WTC11 (cell line): ENCODE measurements around the gene METTL21C.

Experiments used
- CREB1 ChIP-seq: sonication (generic); formaldehyde crosslinking; IDR thresholded peaks from 2 replicates; pipeline ENCODE4 v1.8.0; 2023; ENCODE audit warnings: mild to moderate bottlenecking, missing genetic modification reagents
- CTCF ChIP-seq: fragments of 200-600 bp; IDR thresholded peaks from 2 replicates; pipeline ENCODE4 v1.8.0; 2022; ENCODE audit warnings: antibody characterized with exemption
- ELF4 ChIP-seq: sonication (generic); formaldehyde crosslinking; IDR thresholded peaks from 2 replicates; pipeline ENCODE4 v1.8.1; 2022; ENCODE audit warnings: low read depth, mild to moderate bottlenecking, moderate library complexity, missing genetic modification reagents
- FOXP1 ChIP-seq: sonication (generic); formaldehyde crosslinking; IDR thresholded peaks from 2 replicates; pipeline ENCODE4 v1.8.0; 2022; ENCODE audit warnings: missing genetic modification reagents, mild to moderate bottlenecking, moderate library complexity, borderline replicate concordance
- GABPB1 ChIP-seq: sonication (generic); formaldehyde crosslinking; IDR thresholded peaks from 2 replicates; pipeline ENCODE4 v1.8.1; 2023; ENCODE audit warnings: mild to moderate bottlenecking, missing genetic modification reagents
- HMGXB4 ChIP-seq: sonication (generic); formaldehyde crosslinking; IDR thresholded peaks from 2 replicates; pipeline ENCODE4 v1.8.1; 2023; ENCODE audit warnings: mild to moderate bottlenecking, moderate library complexity, missing genetic modification reagents
- IRF2 ChIP-seq: sonication (generic); formaldehyde crosslinking; IDR thresholded peaks from 2 replicates; pipeline ENCODE4 v1.8.0; 2022; ENCODE audit warnings: low read depth, missing genetic modification reagents, borderline replicate concordance
- MAX ChIP-seq: sonication (generic); formaldehyde crosslinking; IDR thresholded peaks from 2 replicates; pipeline ENCODE4 v1.8.0; 2022; ENCODE audit warnings: mild to moderate bottlenecking, missing genetic modification reagents
- NFYB ChIP-seq: sonication (generic); formaldehyde crosslinking; conservative IDR thresholded peaks from 2 replicates; pipeline ENCODE4 v1.8.0; 2022; ENCODE audit warnings: low read depth, missing genetic modification reagents
- NR2C2 ChIP-seq: sonication (generic); formaldehyde crosslinking; IDR thresholded peaks from 2 replicates; pipeline ENCODE4 v1.8.0; 2022; ENCODE audit warnings: mild to moderate bottlenecking, missing genetic modification reagents
- TCF7 ChIP-seq: sonication (generic); formaldehyde crosslinking; IDR thresholded peaks from 2 replicates; pipeline ENCODE4 v1.8.0; 2022; ENCODE audit warnings: mild to moderate bottlenecking, low read depth, missing genetic modification reagents, moderate library complexity
- TEAD1 ChIP-seq: sonication (generic); formaldehyde crosslinking; IDR thresholded peaks from 2 replicates; pipeline ENCODE4 v1.8.0; 2022; ENCODE audit warnings: mild to moderate bottlenecking, missing genetic modification reagents
- ZBTB43 ChIP-seq: sonication (generic); formaldehyde crosslinking; IDR thresholded peaks from 2 replicates; pipeline ENCODE4 v1.8.1; 2023; ENCODE audit warnings: mild to moderate bottlenecking, missing genetic modification reagents

GRCh38 chr13:102679449-102680132 lies 15.3 kb downstream of the METTL21C start:
- TF ChIP-seq IRF2 (CRISPR knock-in tag) (no peak), MAX (CRISPR knock-in tag) (no peak), GABPB1 (no peak), FOXP1 (no peak), CTCF (no peak), TEAD1 (CRISPR knock-in tag) (no peak), HMGXB4 (no peak), ELF4 (CRISPR knock-in tag) (no peak), ZBTB43 (CRISPR knock-in tag) (no peak), CREB1 (no peak), TCF7 (CRISPR knock-in tag) (no peak), NR2C2 (CRISPR knock-in tag) (no peak), NFYB (no peak)
